ENCODE data around the gene ZNF775.

GRCh38 chr7:150334108-150334507 lies 45.0 kb upstream of the ZNF775 start:
- TF ChIP-seq SUZ12 (IDR thresholded peaks at IDR 0.05; ENCODE audit: extremely low read depth, insufficient read depth, insufficient read length) (no peak), ZNF274 (IDR thresholded peaks at IDR 0.05; ENCODE audit: low read depth, low read length) (no peak)

Measured in NT2/D1 (cell line).